ENCODE results near the gene COL18A1.
A peak's percentile ranks its signal among the peaks of the same experiment; 100 is the strongest.

Gene COL18A1

GRCh38 chr21:45507888-45508508, 103.0 kb downstream of the COL18A1 start:
- no peak for DNase-seq (ENCODE audit: low spot score)

GRCh38 chr21:45508607-45509565, 103.9 kb downstream of the COL18A1 start:
- DNase-seq (ENCODE audit: low spot score): peak; percentile 18

- DNase-seq (ENCODE audit: low spot score): no peak
These were observed 104.9 kb downstream of the COL18A1 start for GRCh38 chr21:45509566-45510465.

GRCh38 chr21:45510466-45510955, 105.5 kb downstream of the COL18A1 start:
- DNase-seq (ENCODE audit: low spot score): no peak

- DNase-seq (ENCODE audit: low spot score): no peak
These were observed 106.0 kb downstream of the COL18A1 start for GRCh38 chr21:45511007-45511406.

- DNase-seq (ENCODE audit: low spot score): peak; percentile 16
These were observed 106.9 kb downstream of the COL18A1 start for GRCh38 chr21:45511661-45512431.

- no peak for DNase-seq (ENCODE audit: low spot score)
These were observed 107.6 kb downstream of the COL18A1 start for GRCh38 chr21:45512626-45513002.

GRCh38 chr21:45513003-45513717, 108.2 kb downstream of the COL18A1 start:
- peak; percentile 53 for DNase-seq (ENCODE audit: low spot score)

- no peak for DNase-seq (ENCODE audit: low spot score)
These were observed 108.9 kb downstream of the COL18A1 start for GRCh38 chr21:45513741-45514310.

GRCh38 chr21:45514311-45515021, 109.5 kb downstream of the COL18A1 start:
- DNase-seq (ENCODE audit: low spot score): no peak

GRCh38 chr21:45515241-45516061, 110.5 kb downstream of the COL18A1 start:
- DNase-seq (ENCODE audit: low spot score): no peak

- no peak for DNase-seq (ENCODE audit: low spot score)
These were observed 111.2 kb downstream of the COL18A1 start for GRCh38 chr21:45516071-45516670.

GRCh38 chr21:45516671-45517151, 111.7 kb downstream of the COL18A1 start:
- DNase-seq (ENCODE audit: low spot score): no peak

- DNase-seq (ENCODE audit: low spot score): no peak
These were observed 112.5 kb downstream of the COL18A1 start for GRCh38 chr21:45517249-45518065.

- DNase-seq (ENCODE audit: low spot score): no peak
These were observed 113.8 kb downstream of the COL18A1 start for GRCh38 chr21:45518742-45519141.

- DNase-seq (ENCODE audit: low spot score): no peak
These were observed 114.2 kb downstream of the COL18A1 start for GRCh38 chr21:45519182-45519581.

- DNase-seq (ENCODE audit: low spot score): no peak
These were observed 116.3 kb downstream of the COL18A1 start for GRCh38 chr21:45521241-45521640.

Data from SW480 (cell line).